ENCODE data around the gene MAOB.

Gene MAOB

GRCh38 chrX:43815209-43815608, 67.0 kb downstream of the MAOB start:
- no peak for DNase-seq (ENCODE audit: low read depth)
- no peak for TF ChIP-seq CTCF (IDR thresholded peaks at IDR 0.05; ENCODE audit: low read depth, low read length, missing control alignments)
- no peak overlapping the region for H3K4me3 ChIP-seq (ENCODE audit: low read depth, low read length)

- DNase-seq (ENCODE audit: low read depth) = no peak
- no peak for TF ChIP-seq CTCF (IDR thresholded peaks at IDR 0.05; ENCODE audit: low read depth, low read length, missing control alignments)
- H3K4me3 ChIP-seq (ENCODE audit: low read depth, low read length) = no peak overlapping the region
Measured at GRCh38 chrX:43813898-43814297, 68.4 kb downstream of the MAOB start.

- no peak overlapping the region for H3K4me3 ChIP-seq (ENCODE audit: low read depth, low read length)
- TF ChIP-seq CTCF (IDR thresholded peaks at IDR 0.05; ENCODE audit: low read depth, low read length, missing control alignments) = no peak
- DNase-seq (ENCODE audit: low read depth) = no peak
Measured at GRCh38 chrX:43813319-43813718, 68.9 kb downstream of the MAOB start.

GRCh38 chrX:43809463-43809862, 72.8 kb downstream of the MAOB start:
- H3K4me3 ChIP-seq (ENCODE audit: low read depth, low read length) = no peak overlapping the region
- TF ChIP-seq CTCF (IDR thresholded peaks at IDR 0.05; ENCODE audit: low read depth, low read length, missing control alignments) = no peak
- no peak for DNase-seq (ENCODE audit: low read depth)

GRCh38 chrX:43808231-43808630, 74.0 kb downstream of the MAOB start:
- TF ChIP-seq CTCF (IDR thresholded peaks at IDR 0.05; ENCODE audit: low read depth, low read length, missing control alignments) = no peak
- DNase-seq (ENCODE audit: low read depth) = no peak
- H3K4me3 ChIP-seq (ENCODE audit: low read depth, low read length) = no peak overlapping the region

GRCh38 chrX:43805579-43805978, 76.7 kb downstream of the MAOB start:
- DNase-seq (ENCODE audit: low read depth) = no peak
- no peak for TF ChIP-seq CTCF (IDR thresholded peaks at IDR 0.05; ENCODE audit: low read depth, low read length, missing control alignments)
- H3K4me3 ChIP-seq (ENCODE audit: low read depth, low read length) = no peak overlapping the region

- H3K4me3 ChIP-seq (ENCODE audit: low read depth, low read length) = no peak overlapping the region
- no peak for DNase-seq (ENCODE audit: low read depth)
- no peak for TF ChIP-seq CTCF (IDR thresholded peaks at IDR 0.05; ENCODE audit: low read depth, low read length, missing control alignments)
Measured at GRCh38 chrX:43804021-43804420, 78.2 kb downstream of the MAOB start.
